AG08395 (cell line): ENCODE data around the gene CSF3.
A peak's percentile ranks its signal among the peaks of the same experiment; 100 is the strongest.
"Not testable (repeated sequence)": the region's sequence is repeated elsewhere in the genome, so short reads cannot be mapped to it uniquely, and the experiment has no call there.

ENCODE experiments used
- DNase-seq: peaks from one replicate; pipeline ENCODE4 v3.0.0; 2012; ENCODE audit warnings: mixed read lengths, low spot score

Gene CSF3

DNA sequence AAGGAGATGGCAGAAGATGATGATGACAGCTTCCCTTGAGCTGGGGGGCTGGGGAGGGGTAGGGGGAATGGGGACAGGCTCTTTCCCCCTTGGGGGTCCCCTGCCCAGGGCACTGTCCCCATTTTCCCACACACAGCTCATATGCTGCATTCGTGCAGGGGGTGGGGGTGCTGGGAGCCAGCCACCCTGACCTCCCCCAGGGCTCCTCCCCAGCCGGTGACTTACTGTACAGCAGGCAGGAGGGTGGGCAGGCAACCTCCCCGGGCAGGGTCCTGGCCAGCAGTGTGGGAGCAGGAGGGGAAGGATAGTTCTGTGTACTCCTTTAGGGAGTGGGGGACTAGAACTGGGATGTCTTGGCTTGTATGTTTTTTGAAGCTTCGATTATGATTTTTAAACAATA lies 17.7 kb upstream of the CSF3 start:
- no peak for DNase-seq

DNA sequence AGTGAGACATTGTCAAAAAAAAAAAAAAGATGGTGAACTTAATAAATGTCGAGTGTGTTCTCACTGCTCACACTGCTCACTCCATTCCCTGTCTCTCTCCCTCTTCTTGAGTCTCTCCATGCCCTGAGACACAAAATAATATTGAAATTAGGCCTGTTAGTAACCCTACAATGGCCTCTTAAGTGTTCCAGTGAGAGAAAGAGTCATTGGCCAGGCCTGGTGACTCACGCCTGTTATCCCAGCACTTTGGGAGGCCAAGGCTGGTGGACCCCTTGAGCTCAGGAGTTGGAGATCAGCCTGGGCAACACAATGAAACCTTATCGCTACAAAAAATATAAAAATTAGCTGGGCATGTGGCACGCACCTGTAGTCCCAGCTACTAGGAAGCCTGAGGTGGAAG lies 16.2 kb upstream of the CSF3 start:
- DNase-seq = no peak

DNA sequence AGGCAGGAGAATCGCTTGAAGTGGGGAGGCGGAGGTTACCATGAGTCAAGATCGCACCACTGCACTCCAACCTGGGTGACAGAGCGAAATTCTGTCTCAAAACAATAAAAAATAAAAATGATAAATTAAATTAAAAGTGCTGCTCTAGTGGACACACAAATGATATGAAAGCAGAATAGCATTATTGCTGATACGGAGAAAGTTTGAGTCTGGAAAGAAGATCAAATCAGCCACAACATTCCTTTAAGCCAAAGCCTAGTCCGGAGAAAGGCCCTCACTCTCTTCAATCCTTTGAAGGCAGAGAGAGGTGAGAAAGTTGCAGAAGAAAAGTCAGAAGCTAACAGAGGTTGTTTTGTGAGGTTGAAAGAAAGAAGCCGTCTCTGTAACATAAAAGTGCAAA lies 15.1 kb upstream of the CSF3 start:
- no peak for DNase-seq

DNA sequence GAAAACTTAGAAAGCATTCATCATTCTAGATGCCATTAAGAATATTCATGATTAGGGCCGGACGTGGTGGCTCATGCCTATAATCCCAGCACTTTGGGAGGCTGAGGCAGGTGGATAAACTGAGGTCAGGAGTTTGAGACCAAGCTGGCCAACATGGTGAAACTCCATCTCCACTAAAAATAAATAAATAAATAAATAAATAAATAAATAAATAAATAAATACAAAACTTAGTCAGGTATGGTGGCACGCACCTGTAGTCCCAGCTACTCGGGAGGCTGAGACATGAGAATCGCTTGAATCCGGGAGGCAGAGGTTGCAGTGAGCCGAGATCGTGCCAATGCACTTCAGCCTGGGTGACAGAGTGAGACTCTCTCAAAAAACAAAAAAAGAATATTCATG lies 13.9 kb upstream of the CSF3 start:
- DNase-seq = not testable (repeated sequence)

DNA sequence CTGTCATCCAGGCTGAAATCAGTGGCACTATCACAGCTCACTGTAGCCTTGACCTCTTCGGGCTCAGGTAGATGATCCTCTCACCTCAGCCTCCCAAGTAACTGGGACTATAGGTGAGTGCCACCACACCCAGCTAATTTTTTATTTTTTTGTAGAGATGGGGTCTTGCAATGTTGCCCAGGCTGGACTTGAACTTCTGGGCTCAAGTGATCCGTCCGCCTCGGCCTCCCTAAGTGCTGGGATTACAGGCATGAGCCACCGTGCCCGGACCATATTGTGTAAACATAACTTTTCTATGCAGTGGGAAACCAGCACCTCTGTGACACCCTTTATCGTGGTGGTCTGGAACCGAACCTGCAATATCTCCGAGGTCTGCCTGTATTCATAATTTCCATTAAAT lies 11.2 kb upstream of the CSF3 start:
- DNase-seq = no peak

DNA sequence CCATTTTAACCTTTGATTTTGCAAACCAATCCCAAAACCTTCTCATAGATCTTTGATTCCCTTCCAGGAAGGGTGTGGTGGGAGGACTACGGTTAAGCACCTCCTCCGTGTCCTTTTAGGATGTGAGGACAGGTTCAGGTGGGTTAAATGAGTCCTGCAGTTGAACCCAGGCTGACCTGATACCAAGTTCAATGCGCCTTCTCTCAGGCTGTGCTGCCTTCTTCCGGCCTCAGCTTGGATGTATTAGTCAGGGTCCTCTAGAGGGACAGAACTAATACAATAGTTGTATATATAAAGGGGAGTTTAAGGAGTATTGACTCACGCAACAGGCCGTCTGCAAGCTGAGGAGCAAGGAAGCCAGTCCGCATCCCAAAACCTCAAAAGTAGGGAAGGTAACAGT lies 10.5 kb upstream of the CSF3 start:
- no peak for DNase-seq

DNA sequence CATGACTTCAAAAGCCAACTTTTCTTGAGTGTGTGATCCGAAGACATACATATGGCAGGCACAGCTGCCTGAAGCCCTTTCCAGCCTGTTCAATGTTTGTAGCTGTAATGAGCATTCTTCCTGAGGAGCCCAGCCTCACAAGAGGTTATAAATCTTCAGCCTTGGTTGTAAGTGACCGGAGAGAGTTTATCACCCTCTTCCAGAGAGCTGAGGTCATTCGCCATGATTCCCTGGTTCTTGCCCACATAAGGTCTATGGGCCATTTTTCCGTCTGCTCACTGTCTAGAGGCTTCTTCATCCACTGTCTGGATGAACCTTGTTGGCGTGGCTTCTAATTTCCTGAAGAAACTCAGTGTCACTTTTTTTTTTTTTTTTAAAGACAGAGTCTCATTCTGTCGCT lies 9.7 kb upstream of the CSF3 start:
- no peak for DNase-seq

DNA sequence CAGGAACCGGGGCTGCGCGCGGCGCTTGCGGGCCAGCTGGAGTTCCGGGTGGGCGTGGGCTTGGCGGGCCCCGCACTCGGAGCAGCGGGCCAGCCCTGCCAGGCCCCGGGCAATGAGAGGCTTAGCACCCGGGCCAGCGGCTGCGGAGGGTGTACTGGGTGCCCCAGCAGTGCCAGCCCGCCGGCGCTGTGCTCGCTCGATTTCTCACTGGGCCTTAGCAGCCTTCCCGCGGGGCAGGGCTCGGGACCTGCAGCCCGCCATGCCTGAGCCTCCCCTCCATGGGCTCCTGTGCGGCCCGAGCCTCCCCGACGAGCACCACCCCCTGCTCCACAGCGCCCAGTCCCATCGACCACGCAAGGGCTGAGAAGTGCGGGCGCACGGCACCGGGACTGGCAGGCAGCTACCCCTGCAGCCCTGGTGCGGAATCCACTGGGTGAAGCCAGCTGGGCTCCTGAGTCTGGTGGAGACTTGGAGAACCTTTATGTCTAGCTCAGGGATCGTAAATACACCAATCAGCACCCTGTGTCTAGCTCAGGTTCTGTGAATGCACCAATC lies 4.2 kb upstream of the CSF3 start:
- not testable (repeated sequence) for DNase-seq

DNA sequence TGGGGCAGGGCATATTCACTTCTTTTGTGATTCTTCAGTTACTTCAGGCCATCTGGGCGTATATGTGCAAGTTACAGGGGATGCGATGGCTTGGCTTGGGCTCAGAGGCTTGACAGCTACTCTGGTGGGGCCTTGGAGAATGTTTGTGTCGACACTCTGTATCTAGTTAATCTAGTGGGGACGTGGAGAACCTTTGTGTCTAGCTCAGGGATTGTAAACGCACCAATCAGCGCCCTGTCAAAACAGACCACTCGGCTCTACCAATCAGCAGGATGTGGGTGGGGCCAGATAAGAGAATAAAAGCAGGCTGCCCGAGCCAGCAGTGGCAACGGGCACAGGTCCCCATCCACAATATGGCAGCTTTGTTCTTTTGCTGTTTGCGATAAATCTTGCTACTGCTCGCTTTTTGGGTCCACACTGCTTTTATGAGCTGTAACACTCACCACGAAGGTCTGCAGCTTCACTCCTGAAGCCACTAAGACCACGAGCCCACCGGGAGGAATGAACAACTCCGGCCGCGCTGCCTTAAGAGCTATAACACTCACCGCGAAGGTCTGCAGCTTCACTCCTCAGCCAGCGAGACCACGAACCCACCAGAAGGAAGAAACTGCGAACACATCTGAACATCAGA lies 3.1 kb upstream of the CSF3 start:
- not testable (repeated sequence) for DNase-seq

DNA sequence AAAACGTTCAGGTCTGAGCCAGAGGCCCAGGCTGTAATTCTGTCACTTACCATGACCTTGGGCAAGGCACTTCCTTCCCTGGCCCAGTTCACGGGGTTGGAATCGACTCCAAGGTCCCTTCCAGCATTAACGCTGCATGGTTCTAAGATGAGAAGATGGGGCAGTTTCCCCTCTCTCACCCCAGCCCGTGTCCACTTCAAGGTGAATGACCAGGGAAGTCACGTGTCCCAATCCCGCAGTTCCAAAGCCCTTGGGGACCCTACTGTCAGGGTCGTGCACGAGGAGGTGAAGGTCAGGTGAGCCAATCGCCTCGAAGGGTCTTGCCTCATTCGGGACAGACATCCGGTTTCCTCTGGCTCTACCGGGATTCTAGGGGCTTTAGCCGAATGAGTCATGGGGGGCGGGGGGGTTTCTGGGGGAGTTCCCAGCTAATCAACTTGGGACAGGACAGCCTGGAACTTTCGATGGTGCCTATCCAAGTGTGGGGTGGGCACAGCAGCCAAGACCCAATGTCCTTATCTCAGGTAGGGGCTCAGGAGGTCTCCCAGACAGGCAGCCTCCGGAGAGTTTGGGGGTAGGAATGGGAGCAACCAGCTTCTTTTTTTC lies 762 bp upstream of the CSF3 start:
- DNase-seq = no peak

DNA sequence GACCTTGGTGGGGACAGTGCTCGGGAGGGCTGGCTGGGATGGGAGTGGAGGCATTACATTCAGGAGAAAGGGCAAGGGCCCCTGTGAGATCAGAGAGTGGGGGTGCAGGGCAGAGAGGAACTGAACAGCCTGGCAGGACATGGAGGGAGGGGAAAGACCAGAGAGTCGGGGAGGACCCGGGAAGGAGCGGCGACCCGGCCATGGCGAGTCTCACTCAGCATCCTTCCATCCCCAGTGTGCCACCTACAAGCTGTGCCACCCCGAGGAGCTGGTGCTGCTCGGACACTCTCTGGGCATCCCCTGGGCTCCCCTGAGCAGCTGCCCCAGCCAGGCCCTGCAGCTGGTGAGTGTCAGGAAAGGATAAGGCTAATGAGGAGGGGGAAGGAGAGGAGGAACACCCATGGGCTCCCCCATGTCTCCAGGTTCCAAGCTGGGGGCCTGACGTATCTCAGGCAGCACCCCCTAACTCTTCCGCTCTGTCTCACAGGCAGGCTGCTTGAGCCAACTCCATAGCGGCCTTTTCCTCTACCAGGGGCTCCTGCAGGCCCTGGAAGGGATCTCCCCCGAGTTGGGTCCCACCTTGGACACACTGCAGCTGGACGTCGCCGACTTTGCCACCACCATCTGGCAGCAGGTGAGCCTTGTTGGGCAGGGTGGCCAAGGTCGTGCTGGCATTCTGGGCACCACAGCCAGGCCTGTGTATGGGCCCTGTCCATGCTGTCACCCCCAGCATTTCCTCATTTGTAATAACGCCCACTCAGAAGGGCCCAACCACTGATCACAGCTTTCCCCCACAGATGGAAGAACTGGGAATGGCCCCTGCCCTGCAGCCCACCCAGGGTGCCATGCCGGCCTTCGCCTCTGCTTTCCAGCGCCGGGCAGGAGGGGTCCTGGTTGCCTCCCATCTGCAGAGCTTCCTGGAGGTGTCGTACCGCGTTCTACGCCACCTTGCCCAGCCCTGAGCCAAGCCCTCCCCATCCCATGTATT lies 1.1 kb downstream of the CSF3 start:
- DNase-seq = no peak

DNA sequence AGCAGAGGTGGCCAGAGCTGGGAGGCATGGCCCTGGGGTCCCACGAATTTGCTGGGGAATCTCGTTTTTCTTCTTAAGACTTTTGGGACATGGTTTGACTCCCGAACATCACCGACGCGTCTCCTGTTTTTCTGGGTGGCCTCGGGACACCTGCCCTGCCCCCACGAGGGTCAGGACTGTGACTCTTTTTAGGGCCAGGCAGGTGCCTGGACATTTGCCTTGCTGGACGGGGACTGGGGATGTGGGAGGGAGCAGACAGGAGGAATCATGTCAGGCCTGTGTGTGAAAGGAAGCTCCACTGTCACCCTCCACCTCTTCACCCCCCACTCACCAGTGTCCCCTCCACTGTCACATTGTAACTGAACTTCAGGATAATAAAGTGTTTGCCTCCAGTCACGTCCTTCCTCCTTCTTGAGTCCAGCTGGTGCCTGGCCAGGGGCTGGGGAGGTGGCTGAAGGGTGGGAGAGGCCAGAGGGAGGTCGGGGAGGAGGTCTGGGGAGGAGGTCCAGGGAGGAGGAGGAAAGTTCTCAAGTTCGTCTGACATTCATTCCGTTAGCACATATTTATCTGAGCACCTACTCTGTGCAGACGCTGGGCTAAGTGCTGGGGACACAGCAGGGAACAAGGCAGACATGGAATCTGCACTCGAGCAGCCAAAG lies 2.3 kb downstream of the CSF3 start:
- DNase-seq = no peak

DNA sequence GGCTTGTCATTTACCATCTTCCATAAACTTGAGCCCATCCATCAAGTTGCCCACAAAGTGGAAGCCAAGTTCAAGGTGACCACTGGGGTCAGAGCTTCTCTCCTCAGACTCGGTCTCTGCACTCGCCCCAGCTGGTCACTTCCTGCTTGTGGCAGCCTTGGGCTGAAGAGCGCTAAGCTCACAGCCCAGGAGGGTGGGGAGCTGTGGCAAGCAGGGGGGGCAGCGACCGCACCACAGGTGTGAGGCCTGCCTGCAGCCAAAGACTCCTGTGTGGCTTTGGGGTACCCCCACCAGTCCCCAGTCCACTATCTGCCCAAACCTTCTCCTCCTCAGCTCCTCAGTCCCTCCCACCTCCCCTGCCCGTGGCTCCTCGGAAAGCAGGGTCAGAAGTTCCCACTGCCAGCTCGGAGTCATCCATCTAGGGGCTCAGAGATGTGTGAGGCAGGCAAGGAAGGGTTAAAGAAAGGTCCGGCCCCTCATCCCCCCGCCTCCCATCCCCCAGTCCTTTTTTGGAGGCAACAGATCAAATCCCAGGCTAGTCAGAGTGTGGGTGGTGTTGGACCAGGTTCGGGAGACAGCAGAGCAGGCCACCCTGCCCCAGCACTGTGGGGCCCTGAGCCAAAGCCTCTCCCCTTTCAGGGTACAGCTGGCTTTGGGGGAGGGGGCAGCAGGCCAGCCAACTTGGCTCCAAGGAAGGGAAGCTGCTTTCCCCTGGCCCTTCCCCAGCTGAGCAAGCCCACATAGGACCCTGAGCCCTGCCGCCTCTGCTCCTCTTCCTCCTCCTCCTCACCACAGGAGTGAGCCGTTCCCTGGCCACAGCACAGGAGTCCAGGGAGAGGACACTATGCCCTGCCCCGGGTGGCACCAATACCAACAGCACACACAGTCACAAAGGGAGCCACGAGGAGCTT lies 3.2 kb downstream of the CSF3 start:
- no peak for DNase-seq

DNA sequence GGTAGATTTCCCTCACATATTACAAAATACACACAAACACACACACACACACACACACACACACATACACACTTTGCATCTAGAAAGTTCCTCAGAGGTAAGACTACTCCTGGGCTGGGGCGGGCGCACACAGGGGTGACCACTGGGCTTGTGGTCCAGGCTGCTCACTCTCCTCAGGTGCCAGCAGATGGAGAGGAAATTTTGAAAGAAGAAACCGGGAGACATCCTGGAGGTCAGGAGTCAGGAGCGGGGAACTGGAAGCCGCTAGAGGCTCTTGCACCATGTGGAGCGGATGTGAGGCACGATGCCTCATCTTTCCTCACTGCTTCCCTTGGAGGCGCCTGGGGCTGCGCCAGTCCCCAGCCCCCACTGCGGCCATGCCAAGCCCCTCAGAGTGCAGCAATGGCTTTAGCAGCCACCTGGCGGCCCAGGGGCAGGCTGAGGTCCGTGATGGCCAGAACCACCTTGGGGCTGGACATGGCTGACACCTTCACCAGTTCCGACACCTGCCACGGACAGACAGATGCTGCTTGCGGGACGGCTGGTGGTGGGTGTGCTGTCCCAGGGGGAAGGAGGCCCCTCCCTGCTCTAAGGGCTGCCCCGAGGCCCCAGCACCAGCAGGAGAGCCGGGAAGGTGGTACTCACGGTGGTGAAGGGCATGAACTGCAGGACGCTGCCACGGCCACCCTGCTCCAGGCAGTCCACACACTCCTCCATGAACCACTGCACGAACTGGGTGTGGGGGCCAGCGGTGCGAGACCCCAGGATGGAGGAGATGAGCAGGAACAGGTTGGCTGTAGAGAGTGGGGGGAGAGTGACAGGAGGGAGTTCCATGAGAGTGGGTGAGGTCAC lies 4.1 kb downstream of the CSF3 start:
- DNase-seq = no peak

DNA sequence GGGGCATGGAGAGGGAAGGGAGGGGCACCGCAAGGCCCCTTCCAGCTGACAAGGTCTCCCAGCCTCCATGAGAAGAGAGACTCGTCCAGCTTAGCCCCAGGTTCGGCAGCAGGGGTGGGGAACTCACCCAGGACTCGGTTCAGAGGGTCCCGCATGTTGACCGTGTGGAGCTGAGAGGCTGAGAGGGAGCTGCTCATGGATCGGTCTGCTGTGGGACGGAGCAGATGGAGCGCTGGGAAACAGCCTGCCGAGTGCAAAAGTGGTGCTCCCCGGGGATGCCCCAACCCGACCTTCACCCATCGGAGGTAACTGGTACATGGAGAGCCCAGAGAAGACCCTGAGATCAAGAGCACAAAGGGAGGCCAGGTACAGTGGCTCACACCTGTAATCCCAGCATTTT lies 4.9 kb downstream of the CSF3 start:
- DNase-seq = no peak

DNA sequence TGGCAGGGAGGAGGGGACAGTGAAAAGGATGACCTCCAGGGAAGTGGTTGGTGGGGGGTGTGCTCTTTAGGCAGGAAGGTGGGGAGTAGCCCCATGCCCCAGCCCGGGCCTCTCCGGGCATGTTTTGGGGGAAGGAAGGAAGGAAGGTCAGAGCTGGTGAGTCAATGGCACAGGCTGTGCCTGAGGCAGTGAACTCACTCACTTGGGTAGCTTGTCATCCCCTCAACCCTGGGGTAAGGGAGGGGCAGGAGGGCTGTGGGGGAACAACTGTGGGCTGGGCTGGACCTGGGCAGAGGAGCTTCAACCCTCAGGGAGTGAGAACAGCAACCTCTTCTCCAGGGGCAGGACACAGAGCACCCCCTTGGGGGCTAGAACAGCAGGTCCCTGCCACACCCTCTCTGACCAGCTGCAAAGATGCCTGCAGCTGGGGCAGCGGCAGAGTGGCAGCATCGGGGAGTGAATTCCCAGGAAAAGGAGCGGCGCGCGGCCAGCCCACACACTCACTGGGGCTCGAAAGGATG lies 6.3 kb downstream of the CSF3 start:
- peak; percentile 84 for DNase-seq

DNA sequence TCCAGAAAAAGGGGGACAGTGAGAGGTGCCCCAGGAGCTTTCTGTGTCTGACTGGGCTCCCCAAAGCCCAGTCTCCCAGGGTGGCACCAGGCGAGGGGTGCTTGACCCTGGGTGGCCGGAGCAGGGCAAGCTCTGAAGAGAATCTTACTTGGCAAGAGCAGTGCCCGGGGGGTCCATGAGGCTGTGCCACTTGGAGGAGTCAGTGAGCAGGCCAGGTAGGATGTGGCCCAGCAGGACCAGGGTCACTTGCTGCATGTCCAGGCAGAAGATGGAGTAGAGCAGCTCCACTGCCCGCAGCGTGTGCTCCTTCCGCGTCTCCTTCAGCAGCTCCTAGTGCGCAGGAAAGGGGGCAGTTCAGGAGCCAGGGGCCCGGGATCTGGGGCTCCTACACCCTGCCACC lies 7.3 kb downstream of the CSF3 start:
- no peak for DNase-seq

DNA sequence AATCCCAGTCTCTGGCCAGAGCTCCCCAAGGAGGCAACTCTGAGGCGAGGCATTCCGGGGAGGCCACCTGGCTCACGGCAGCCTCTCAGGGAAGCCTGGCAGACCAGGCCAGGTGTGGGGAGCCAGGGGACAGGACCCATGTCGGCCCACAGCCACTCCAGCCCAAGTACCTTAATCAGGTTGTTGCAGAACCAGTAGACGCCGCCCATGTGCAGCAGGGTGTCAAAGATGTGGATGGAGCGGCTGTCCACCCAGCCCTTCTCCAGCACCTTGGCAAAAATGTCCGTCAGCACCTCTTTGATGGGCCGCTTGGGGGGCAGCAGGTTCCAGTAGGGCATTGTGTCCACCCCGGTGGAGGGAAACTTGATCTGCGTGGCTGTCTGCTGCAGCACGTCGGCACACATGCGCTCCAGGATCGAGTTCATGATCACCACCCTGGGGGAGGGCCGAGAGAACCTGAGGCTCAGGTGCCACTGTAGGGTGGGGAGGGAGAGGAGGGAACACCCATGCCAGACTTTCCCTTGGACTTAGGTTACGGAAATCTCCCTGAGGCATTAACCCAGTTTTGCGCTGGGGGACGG lies 7.8 kb downstream of the CSF3 start:
- DNase-seq = no peak

DNA sequence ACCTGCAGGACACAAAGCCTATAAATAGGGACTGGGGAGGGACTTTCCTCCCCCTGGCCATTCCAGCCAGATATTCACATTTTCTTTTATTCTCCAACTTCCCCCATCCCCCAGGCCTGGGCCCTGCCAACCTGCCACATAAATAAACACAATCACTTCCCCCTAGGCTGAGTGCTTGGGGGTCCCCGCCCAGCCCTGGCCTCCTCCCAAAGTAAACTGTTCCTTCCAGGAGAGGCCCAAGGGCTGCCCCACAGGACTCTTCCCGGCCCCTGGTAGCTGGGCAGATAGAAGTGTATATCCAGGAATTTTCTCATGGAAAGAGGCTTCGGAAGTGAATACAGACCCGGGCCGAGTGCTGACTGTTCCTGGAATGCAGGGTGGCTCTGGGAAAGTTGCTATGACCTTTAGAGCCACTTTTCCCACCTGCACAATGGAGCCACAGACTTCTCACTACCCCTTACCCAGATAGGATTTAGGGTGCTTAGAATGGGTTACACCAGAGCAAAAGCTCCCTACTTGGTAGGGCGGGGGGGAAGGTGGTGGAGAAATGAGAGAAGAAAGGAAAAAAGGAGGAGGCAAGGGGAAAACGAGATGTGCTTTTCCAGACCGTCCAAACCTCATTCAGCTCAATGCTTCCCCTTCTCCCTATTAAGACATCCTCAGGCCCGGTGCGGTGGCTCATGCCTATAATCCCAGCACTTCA lies 8.5 kb downstream of the CSF3 start:
- DNase-seq = no peak
